ENCODE data around the gene SH3RF1. TPM values are rescaled to one million over a fixed set of nuclear protein-coding genes. Genes with fewer than 3 reads are reported as not detected.
"Not testable (repeated sequence)": the region's sequence is repeated elsewhere in the genome, so short reads cannot be mapped to it uniquely, and the experiment has no call there.

SH3RF1 gene
- total RNA-seq, 2 donors from 2014 or later, result 42.9 to 57.5 TPM

DNA sequence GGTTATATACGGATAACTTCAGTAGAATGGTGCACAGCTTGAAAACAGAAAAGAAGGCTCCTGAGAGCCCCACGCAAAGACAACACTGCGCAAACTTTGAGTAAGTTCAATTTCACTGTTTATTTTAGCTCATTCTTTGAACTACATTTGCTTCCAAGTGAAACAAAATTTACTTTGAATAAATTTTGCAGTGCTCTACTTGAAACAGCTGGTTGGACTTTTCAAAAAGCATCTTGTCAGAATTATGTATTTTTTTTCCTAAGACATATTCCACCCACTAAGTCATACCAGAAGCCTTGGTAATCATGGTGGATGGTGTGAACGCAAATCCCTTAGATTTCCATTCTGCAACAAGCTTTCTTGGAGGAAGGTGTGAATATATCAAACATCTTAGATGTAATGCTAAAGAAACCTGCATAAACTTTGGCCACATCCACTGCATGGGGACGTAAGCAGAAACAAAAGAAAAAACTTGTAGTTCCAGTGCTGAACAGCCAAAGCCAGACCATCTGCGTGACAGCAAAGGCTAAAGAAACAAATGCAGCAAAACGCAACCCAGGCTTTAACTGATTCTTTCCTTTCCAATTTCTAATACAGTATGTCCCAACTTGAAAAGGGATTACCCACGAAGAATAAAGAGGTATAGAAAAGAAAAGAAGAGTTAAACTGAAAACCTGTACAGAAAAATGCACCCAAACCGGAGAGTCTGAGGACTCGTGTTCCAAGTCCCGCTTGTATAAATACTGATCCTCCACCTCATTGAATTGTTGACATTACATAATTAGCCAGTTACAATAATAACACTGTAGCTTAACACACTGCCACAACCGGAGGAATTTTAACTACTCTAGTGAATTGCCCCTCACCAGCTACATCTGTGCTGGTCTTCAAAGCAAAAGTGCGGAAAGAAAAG lies 90.9 kb downstream of the SH3RF1 start:
- peaks cover 12% of the 10 kb centered on the region for H3K4me1 ChIP-seq (replicated peaks)
- DNase-seq (ENCODE audit: low spot score), result peak; percentile 33
- no peaks in the 10 kb centered on the region for H3K9me3 ChIP-seq
- H3K27me3 ChIP-seq (replicated peaks; ENCODE audit: insufficient read depth), result no peaks in the 10 kb centered on the region
- no peaks in the 10 kb centered on the region for H3K36me3 ChIP-seq
- WGBS, result 29% methylated on average over 13 of the region's 13 CpGs
- peak overlapping the region; percentile 62 to 65 for H3K27ac ChIP-seq
- intact Hi-C loops (cut with DNase I), result no loop called here
- H3K4me3 ChIP-seq, result peak overlapping the region in 1 of 2 donors; percentile 7
- TF ChIP-seq POLR2A (IDR thresholded peaks at IDR 0.05) (no peak), POLR2AphosphoS5 (IDR thresholded peaks at IDR 0.05) (peak; percentile 57)

DNA sequence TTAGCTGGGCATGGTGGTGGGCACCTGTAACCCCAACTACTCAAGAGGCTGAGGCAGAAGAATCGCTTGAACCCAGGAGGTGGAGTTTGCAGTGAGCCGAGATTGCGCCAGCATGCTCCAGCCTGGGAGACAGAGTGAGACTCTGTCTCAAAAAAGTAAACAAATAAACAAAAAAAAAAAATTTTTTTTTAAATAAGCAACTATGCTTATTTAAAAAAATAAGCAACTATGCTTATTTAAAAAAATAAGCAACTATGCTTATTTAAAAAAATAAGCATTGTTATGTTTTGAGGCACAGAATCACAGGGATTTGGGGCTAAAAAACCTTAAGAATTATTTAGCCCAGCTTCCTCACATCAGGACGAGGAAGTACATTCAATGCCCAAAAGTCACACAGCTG lies 92.7 kb downstream of the SH3RF1 start:
- peak overlapping the region in 1 of 2 donors; percentile 62 for H3K27ac ChIP-seq
- H3K36me3 ChIP-seq; H3K9me3 ChIP-seq; H3K4me3 ChIP-seq; H3K4me1 ChIP-seq (replicated peaks); intact Hi-C loops (cut with DNase I); DNase-seq (ENCODE audit: low spot score); H3K27me3 ChIP-seq (replicated peaks; ENCODE audit: insufficient read depth): not testable (repeated sequence)
- 93% methylated on average over 4 of the region's 4 CpGs for WGBS

DNA sequence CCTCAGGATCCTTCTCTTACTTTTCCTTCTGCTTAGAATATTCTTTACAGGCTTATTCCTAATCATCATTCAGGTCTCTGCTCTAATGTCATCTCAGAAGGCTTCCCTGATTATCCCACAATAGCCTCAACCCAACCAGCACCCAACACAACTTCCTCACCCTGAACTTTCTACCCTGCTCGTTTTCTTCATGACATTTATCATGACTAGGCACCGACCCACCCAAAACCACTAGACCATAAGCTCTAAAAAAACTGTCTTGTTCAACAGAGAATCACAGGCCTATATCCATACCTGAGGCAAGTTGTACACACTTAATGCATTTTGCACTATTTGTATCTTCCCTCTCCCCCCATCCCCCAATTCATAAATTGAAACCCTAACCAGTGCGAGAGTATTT lies 95.3 kb downstream of the SH3RF1 start:
- TF ChIP-seq POLR2A (IDR thresholded peaks at IDR 0.05), result no peak
- no peak for TF ChIP-seq POLR2AphosphoS5 (IDR thresholded peaks at IDR 0.05)
- TF ChIP-seq, protein P1, sequence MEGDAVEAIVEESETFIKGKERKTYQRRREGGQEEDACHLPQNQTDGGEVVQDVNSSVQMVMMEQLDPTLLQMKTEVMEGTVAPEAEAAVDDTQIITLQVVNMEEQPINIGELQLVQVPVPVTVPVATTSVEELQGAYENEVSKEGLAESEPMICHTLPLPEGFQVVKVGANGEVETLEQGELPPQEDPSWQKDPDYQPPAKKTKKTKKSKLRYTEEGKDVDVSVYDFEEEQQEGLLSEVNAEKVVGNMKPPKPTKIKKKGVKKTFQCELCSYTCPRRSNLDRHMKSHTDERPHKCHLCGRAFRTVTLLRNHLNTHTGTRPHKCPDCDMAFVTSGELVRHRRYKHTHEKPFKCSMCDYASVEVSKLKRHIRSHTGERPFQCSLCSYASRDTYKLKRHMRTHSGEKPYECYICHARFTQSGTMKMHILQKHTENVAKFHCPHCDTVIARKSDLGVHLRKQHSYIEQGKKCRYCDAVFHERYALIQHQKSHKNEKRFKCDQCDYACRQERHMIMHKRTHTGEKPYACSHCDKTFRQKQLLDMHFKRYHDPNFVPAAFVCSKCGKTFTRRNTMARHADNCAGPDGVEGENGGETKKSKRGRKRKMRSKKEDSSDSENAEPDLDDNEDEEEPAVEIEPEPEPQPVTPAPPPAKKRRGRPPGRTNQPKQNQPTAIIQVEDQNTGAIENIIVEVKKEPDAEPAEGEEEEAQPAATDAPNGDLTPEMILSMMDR (IDR thresholded peaks at IDR 0.05), result no peak
- Histone ChIP-seq H3K9me3 (no peaks in the 10 kb centered on the region), H3K36me3 (no peaks in the 10 kb centered on the region), H3K4me3 (no peak overlapping the region), H3K27me3 (replicated peaks; ENCODE audit: insufficient read depth) (no peaks in the 10 kb centered on the region), H3K4me1 (replicated peaks) (peaks cover 8% of the 10 kb centered on the region), H3K27ac (no peak overlapping the region)
- 94% methylated on average over 3 of the region's 3 CpGs for WGBS
- intact Hi-C loops (cut with DNase I), result no loop called here
- no peak for DNase-seq (ENCODE audit: low spot score)

DNA sequence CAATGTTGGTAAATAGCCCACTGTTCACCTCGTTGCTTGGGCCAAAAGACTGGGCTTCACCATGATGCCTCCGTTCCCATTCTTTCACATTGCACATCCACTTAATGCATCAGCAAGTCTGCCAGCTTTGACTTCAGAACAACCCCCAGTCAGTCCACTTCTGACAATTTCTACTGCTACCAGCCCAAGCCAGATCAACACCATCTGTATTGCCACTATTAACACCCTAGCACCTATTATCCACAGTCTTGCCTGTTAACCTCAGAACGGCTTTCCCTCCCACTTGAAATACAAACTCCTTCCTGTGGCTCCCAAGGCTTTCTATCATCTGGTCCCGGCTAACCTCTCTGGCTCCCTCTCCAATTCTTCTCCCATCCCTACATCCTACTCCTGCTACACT lies 95.7 kb downstream of the SH3RF1 start:
- Histone ChIP-seq H3K27me3 (replicated peaks; ENCODE audit: insufficient read depth) (no peaks in the 10 kb centered on the region), H3K4me3 (no peak overlapping the region), H3K27ac (no peak overlapping the region), H3K9me3 (no peaks in the 10 kb centered on the region), H3K36me3 (no peaks in the 10 kb centered on the region), H3K4me1 (replicated peaks) (peaks cover 8% of the 10 kb centered on the region)
- 98% methylated on average over 4 of the region's 4 CpGs for WGBS
- intact Hi-C loops (cut with DNase I), result no loop called here
- TF ChIP-seq, protein P1 (IDR thresholded peaks at IDR 0.05), result no peak
- TF ChIP-seq POLR2A (IDR thresholded peaks at IDR 0.05) (no peak), POLR2AphosphoS5 (IDR thresholded peaks at IDR 0.05) (no peak)
- no peak for DNase-seq (ENCODE audit: low spot score)

DNA sequence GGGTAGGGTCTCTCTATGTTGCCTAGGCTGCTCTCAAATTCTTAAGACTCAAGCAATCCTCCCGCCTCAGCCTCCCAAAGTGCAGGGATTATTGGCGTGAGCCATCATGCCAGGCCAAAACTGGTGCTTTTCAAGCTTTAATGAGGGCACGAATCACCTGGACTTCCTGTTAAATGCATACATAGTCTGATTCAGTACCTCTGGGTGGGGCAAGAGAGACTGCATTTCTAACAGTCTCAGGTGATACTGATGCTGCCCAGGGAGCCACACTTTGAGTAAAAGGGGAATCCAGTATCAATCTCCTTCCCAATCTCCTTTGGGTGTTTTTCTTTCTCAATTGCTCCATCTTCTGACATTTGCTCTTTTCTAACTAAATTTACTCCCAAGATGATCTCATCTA lies 96.5 kb downstream of the SH3RF1 start:
- TF ChIP-seq POLR2AphosphoS5 (IDR thresholded peaks at IDR 0.05) (no peak), POLR2A (IDR thresholded peaks at IDR 0.05) (no peak)
- TF ChIP-seq, protein P1 (IDR thresholded peaks at IDR 0.05), result no peak
- H3K27me3 ChIP-seq (replicated peaks; ENCODE audit: insufficient read depth), result no peaks in the 10 kb centered on the region
- WGBS, result 87% methylated on average over 3 of the region's 3 CpGs
- peaks cover 6% of the 10 kb centered on the region for H3K4me1 ChIP-seq (replicated peaks)
- H3K27ac ChIP-seq, result no peak overlapping the region
- H3K4me3 ChIP-seq, result no peak overlapping the region
- H3K36me3 ChIP-seq, result no peaks in the 10 kb centered on the region
- no peaks in the 10 kb centered on the region for H3K9me3 ChIP-seq
- DNase-seq (ENCODE audit: low spot score), result no peak
- intact Hi-C loops (cut with DNase I), result no loop called here

Data from prostate gland (tissue), 2 donors.